CD4-positive, alpha-beta T cell treated with Interferon gamma for 1 hour (primary cell): ENCODE data around the gene IER3.
"Not testable (repeated sequence)": the region's sequence is repeated elsewhere in the genome, so short reads cannot be mapped to it uniquely, and the experiment has no call there.

Experiments
- DNase-seq: peaks from one replicate; pipeline ENCODE4 v3.0.0-alpha.2; 2020

The IER3 gene

DNA sequence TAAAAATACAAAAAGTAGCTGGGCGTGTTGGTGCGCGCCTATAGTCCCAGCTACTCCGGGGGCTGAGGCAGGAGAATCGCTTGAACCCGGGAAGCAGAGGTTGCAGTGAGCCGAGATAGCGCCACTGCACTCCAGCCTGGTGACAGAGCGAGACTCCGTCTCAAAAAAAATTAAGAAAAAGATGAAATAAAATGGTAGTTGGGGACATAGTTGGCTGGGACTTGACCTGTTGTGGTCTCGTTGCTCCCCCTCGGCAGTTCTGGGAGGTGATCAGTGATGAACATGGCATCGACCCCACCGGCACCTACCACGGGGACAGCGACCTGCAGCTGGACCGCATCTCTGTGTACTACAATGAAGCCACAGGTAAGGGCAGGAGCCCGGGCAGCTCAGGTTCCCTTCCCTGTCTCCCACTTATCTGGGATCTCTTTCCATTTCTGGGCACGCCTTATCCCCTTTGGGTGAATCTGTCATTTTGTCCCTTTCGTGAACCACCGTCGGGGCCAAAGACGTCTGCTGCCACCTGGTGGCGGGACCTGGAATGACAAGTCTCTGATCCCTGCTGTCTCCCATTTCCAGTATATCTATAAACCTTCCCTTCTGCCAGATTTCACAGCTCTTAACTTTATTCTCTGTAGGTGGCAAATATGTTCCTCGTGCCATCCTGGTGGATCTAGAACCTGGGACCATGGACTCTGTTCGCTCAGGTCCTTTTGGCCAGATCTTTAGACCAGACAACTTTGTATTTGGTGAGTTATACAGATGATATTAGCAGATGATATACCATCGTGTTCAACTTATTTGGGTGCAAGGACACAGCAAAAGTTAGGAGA lies 21.9 kb downstream of the IER3 start:
- peak; percentile 78 for DNase-seq

DNA sequence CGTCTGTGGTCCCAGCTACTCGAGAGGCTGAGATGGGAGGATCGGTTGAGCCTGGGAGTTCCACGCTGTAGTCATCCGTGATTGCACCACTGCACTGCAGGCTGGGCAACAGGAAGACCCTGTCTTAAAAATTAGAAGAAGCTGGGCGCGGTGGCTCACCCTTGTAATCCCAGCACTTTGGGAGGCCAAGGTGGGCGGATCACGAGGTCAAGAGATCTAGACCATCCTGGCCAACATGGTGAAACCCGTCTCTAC lies 22.4 kb downstream of the IER3 start:
- peak; percentile 36 for DNase-seq

- DNase-seq, result peak; percentile 93
Observed at GRCh38 chr6:30721198-30722024, 22.9 kb downstream of the IER3 start.

DNA sequence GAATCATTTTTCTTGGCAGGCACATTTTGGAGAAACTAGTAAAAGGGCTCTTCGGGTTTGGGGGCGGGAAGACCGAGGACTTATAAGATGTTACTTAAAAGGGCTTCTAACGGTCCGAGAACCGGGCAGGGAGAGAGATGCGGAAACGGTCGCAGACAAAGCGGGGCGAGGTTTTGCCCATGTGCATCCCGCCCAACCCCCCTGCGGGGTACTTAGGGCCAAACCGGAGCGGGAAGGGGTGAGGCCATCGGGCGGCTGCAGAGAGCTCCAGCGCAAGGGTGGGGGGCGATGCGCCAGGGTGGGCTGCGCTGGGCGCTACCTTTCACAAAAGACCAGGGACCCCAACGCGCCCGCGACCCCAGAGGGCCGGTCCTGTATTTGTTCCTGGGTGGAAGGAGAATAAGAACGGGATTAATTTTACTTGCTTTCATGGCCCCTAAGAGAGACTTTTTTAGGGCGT lies 23.6 kb downstream of the IER3 start:
- DNase-seq, result peak; percentile 60

- DNase-seq, result peak; percentile 95
Observed at GRCh38 chr6:30719791-30720737, 24.3 kb downstream of the IER3 start, which contains the start of gene TUBB. TUBB (plus strand) TSS chr6:30720352; CDS start chr6:30720507, 155 bp downstream.

DNA sequence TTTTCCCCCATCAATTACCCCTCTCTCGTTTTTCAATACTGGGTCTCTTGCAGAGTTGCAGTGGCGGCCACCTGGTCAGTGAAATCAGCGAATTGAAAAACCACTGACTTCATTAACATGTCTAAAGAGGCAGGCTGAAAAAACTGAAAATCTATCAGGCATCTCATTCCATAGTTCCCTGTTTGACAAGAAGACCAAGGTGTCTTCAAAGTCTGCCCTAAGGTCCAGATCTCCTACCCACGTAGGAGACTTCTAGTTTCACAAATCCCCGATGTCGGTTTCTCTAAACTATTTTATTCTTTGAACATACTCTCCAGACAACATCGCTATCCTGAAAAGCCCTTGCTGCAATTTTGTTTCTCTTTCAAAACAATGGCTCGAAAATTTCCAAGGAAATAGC lies 25.0 kb downstream of the IER3 start:
- no peak for DNase-seq

GRCh38 chr6:30717845-30718720 lies 26.3 kb downstream of the IER3 start:
- not testable (repeated sequence) for DNase-seq

DNA sequence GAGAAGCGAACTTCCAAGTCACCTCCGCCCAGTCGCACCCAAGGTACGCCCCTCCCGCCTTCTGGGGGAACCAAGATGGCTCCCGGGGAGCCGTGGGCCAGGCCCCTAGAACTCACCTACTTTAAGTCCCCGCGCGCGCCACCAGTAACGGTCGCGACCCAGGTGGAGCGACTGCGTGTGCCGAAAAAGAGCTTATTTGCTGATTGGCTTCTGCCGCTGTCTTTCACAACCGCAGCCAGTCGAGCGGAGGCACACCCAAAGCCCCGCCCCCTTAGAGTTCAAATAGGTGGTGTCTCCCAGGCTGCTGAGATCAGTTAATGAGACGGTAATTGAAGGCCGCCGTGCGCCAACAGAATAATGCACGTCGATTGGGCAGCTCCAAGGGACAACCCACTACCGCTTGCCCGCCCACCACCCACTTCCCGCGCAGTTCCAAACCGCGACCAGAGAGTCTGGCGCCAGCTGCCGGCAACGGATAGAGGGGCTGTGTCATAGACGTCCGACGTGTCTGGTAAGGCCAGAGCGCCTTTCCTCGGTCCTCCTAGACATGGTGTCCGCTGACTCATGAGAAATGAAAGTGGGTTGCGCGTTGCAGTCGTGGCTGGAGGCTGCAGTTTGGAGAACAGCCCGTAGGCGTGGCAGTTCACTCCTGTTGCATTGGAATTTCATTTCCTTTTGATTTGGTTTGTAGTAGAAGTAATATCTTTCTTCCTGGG lies 27.1 kb downstream of the IER3 start, which contains the start of gene MDC1:
Gene MDC1 (minus strand): TSS at position 153 of the 716 bp plus-strand sequence. CDS start 2,106 bp downstream, outside the sequence.
- peak; percentile 100 for DNase-seq

DNA sequence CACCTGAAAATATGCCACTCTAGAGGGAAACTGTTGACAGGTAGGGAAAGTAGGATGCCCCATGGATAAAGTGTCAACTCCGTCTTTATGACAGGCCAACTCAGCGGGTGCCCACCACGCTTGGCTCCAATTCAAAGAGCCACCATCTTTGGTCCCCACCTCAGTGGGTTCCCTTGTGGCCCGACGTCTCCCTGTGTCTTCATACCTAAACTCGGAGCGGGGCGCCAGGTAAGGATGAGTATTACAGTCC lies 27.5 kb downstream of the IER3 start:
- no peak for DNase-seq

GRCh38 chr6:30714263-30714662 lies 30.1 kb downstream of the IER3 start:
- DNase-seq, result no peak

DNA sequence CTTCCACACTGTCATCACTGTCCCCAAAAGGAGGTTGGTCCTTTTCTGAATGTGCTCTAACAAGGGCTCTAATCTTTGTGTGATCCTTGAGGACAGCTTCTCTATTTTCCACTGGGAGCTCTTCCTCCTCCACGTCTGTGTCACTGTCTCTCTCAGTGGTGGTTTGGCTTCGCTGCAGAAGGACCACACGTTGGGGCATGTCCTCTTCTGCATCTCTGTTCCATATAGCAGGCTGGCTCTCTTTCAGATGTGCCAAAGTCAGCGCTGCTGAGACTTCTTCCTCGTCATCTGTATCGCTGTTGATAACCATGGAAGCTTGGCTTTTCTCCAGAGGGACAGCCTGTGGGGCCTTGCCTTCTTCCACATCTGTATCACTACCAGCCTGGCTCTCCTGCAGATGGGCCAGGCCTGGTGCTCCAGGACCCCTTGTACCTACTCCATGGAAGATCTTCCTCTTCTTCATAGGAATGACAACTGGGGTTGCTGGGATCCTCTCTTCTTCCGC lies 31.9 kb downstream of the IER3 start:
- no peak for DNase-seq

DNA sequence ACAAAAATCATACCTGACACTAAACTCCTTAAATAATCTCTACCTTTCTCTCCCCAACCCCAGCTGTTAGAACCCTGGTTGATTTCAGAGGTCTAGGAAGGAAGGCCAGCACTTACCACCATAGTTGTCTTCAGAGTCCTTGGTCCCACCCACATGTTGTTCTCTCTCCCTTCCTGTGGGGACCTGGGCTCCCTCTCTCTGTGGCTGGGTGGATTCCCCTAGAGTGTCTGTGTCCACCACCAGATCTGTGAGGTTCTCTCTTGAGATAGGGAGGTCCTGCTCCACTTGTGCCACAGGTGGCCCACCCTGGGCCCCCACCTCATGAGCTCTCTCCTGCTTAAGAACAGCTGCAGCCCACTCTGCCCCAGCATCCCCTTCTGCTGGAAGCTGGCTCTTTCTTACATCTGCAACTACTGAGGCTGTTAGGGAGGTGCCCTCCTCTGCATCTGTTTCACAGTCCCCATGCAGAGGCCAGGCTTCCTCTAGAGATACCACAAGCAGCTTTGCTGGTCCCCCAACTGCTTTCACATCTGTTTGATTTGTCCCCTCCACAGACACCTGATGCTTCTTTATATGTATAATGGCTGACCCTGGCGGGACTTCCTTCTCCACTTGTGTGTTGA lies 32.5 kb downstream of the IER3 start:
- DNase-seq, result no peak

DNA sequence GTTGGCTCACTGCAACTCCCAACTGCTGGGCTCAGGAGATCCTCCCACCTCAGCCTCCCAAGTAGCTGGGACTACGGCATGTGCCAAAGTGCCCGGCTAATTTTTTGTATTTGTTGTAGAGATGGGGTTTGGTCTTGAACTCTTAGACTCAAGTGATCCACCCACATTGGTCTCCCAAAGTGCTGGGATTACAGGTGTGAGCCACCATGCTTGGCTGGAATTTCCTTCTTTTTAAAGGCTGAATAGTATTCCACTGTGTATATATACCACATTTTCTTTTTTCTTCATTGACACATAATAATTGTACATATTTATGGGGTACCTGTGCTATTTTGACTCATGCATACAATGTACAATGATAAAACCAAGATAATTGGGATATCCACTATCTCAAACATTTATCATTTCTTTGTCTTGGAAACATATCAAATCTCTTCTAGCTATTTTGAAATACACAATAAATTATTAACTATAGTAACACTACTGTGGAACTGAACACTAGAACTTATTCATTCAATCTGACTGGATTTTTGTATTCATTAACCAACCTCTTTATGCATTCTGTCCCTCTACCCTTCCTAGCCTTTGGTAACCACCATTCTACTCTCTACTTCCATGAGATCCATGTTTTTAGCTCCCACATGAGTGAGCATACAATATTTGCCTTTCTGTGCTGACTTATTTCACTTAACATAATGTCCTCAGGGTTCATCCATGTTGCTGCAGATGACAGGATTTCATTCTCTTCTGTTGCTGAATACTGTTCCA lies 35.1 kb downstream of the IER3 start:
- DNase-seq, result no peak

GRCh38 chr6:30707281-30707850 lies 37.0 kb downstream of the IER3 start:
- DNase-seq, result no peak

- DNase-seq, result no peak
Observed at GRCh38 chr6:30705620-30706019, 38.7 kb downstream of the IER3 start.

GRCh38 chr6:30703821-30704220 lies 40.5 kb downstream of the IER3 start:
- DNase-seq, result no peak

GRCh38 chr6:30703011-30703410 lies 41.3 kb downstream of the IER3 start:
- DNase-seq, result no peak

DNA sequence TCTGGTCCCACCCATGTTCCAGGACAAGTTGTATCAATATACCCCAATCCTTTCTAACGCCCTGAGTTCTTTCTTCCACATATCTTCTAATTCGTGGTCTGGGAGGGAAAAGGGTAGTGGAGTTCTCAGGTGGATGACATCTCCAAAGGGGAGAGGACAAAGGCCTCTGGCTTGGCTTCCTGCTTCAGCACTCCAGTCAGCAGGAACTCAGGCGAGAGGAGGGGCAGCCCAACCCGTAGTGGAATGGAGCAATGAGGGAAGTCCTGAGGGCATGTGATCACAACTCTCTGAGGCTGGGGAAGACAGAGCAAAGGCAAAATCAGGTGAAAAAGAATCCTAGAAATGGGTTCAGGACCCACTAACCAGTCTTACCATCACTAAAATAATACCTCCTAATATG lies 44.0 kb downstream of the IER3 start:
- no peak for DNase-seq

- DNase-seq, result no peak
Observed at GRCh38 chr6:30696432-30696831, 47.9 kb downstream of the IER3 start.
